ELF-1 (cell line): ENCODE data around the gene CFAP54.

Source experiments
- DNase-seq: peaks from one replicate; pipeline ENCODE4 v3.0.0-alpha.2; 2016; ENCODE audit warnings: low read depth, low spot score

CFAP54 gene

DNA sequence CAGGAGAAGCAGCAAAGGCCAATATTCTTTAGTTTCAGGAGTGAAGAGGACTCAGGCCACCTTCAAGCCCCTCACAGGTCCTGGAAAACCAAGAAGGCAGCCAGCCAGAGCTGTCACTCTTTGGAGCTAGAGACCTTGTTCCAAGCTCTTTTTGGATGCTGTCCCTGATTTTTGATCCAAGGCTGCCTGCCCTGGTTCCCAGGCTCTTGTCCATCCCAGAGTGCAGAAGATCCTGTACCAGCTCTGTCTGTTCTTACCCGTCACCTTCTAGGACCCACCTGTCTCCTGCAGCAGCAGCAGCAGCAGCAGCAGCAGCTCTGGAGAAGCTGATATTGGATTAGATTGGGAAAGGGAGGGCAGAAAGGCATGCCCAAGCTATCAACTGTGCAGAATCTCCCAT, 260.6 kb downstream of the CFAP54 start:
- DNase-seq: peak; percentile 39

DNA sequence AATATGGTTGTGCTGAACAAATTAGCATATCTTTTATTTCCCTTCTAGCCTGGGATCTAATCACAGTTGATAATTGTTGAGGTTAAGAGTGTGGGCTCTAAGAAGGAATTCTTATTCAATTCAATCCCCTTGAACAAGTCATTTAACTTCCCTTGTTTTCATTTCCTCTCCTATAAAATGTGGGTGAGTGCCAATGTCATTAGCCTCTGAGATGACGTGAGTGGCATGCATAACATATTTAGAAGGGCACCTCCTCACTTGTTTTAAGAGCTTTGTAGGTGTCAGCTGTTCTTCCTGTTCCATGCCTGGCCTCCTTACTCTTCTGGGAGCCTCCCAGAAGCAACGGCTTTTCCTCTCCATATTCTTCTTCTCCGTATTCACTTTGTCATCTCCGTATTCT, 262.2 kb downstream of the CFAP54 start:
- no peak for DNase-seq

DNA sequence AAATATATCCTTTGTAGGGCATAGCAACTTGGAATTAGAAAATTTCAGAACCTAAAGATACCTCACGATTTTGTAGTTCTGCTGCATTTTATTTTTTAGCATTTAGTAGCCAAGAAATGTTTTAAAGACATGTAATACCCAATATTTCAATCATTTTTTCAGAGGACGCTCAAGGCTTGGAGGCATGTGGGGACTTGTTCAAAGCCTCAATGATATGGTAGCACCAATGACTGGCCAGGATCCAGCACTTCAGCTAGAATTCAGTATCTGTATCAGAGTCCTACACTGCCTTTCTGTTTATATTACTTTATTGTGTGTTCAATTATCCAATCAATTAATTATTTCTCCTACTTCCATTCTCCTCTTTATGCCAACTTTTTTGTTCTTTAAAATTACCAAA, 262.8 kb downstream of the CFAP54 start:
- no peak for DNase-seq

DNA sequence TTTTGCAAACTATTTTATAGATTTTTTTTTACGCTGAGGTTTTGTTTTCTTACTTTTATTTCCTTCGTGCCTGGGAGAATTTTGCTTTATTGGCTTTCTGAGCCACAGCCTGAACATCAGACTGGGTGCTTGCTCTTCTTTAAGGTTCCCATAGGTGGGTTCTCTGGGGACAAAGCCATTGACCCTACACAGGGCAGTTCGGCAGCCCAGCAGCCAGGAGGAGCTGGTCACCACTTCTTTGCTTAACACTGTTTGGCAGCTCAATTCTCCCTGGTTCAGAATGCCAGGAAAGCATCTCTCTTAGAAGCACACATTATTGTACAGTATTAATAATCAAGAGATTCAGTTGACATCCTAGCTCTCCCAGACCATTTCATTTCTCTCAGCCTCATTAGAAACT, 276.9 kb downstream of the CFAP54 start:
- peak; percentile 5 for DNase-seq

DNA sequence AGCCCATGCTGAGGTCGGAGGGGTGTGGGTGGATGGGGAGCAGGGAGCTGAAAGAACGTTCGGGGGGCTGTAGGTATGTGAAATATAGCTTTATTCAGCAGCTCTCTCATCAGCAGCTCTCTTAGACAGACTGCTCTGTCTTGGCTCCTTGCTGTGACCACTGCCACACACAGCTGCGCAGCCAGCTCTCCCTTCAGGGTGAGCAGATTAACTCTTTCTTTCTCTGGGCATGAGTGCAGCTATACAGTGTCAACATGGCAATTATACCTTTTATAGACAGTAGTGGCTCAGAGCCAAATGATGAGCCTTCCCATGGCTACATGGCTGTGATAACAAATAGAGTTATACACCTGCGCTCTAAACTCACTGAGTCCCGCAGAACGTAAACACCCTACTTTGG, 280.0 kb downstream of the CFAP54 start:
- DNase-seq: no peak

DNA sequence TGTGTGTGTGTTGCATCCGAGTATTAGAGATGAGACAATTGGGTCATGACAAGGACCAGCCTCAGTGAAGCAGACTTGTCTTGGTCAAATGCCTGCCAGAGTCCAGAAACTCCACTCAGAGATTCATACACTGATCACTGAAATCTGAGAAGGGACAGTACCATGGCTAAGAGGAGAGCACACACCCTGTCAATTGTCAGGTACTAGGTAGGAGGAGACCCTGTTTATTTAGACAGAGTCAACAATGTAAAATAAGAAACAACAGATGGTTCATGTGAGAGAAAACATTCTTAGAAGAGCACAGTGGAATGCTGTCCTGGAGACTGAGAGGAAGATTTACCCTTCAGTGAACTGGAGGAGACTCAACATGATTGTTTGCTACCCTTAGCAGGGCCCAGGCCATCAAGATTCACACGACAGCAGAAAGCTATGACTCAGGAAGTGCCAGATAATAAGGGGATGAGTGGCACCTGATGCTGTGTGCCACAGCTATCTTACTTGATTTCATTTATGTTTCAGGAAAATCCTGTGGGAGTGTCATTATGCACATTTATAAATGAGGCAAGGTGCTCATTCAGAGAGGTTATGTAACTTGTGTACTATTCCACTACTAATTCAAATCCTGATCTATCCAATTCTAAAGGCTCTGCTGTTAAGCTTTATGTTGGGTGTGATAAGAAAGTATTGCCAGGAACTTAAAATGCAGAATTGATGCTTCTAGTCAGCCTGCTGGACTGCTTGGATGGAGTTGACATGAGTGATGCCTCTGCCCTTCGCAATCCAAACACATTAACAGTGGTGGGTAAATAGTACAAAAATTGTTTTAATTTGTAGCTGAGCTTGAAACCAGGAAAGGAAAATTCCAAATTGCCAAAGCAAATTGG, 281.1 kb downstream of the CFAP54 start:
- DNase-seq: no peak

DNA sequence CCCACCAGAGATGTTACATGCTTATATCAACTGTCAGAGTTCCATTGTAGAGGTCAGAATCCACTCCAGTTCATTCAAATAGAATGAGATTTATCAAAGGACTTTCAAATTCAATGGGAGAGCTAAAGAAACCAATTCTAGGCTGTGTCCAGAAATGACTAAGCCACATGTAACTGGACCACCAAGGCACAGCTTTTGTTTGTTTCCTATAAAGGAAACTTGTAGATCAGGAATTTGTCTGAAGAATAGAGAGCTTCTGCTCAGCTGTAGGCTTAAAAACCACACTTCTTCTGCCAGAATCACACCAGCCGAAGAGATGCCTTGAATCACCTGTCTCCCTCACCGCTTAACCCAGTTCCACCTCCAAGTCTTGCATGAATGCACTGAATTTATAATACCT, 283.7 kb downstream of the CFAP54 start:
- no peak for DNase-seq

DNA sequence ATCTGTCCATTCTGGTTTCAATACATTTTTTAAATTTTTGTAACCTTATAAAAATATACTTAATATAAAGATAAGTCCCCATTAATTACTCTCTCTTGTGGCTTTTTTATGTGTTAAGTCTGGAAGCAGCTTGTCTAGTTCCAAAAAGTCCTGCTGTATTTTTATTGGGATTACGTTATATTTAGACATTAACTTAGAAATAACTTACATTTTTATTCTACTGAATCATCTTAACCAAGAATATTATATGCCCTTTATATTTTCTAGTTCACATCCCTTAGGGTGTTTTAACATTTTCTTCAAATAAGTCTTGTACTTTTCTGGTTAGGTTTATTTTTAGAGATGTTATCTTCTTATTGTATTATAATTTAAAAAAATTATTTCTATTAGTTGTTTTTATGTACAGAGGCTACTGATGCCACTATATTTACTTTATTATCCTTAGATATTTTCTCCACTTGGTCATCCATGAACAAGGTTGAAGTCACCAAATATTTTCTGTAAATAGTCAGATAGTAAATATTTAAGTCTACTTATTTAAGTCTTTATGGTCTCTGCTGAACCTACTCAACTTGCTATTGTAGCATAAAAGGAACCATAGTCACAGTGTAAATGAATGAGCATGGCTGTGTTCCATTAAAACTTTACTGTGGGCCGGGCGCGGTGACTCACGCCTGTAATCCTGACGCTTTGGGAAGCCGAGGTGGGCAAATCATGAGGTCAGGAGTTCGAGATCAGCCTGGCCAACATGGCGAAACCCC, 285.3 kb downstream of the CFAP54 start:
- no peak for DNase-seq

DNA sequence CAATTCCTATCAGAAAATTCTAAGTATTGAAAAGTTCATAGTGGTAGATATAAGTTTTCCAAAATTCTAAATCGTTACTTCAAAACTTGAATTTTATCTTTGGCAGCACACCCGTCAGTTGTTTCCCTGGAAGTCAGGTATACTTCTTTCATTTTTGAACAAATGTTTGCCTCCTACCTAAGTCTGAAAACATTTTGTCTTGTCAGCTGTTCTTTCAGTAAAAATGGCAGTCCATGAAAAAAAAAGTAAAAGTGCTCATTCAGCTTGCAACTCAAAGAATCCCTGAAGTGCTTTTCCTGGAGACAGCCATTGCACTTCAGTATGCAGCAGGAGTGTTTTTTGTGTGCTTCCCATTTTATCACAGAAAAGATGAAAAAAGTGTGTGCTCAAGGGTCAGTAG, 287.5 kb downstream of the CFAP54 start:
- no peak for DNase-seq

DNA sequence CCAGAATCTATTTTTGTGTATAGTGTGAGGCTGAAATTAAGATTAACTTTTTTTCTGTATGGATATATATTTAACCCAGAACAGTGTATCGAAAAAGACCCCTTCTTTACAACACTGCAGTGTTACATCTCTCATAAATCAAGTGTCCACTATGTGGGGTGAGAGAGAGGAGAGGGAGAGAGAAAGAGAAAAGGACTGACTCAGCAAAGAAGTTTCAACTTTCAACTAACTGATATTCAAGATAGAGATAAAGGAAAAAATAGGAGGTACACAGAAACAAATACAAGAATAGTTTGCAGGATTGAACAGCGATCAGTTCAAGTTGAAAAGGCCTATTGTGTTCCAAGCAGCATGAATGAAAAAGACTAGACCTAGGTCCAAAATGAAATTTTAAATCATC, 291.0 kb downstream of the CFAP54 start:
- no peak for DNase-seq

DNA sequence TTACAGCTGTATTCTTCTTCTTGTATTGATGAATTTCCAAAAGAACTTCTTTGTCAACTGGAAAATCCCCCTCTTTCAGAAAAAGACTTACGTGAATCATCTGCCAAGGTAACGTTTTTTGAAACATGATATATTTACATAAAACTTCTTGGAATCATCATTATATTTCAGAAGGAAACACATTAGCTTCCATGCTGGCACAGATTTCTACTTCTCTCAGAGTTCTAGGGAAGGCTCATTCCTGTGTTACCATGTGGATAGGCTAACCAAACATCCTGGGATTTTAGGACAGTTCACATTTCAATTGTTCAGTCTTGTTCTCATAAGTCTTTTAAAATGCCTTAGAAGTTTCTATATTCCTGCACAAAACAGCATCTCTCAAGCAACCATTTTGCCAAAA, 297.4 kb downstream of the CFAP54 start:
- DNase-seq: no peak

DNA sequence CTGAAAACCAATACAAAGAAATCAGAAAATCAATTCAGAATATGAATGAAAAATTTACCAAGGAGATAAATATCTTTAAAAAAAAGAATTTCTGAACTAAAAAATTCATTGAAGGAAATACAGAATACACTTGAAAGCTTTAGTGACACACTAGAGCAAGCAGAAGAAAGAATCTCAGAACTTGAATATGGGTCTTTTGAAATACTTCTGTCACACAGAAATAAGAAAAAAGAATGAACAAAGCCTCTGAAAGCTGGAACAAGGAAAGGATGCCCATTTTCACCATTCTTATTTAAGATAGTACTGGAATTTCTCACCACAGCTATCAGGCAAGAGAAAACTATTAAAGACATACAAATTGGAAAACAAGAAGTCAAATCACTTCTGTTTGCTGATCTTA, 314.6 kb downstream of the CFAP54 start:
- no peak for DNase-seq

DNA sequence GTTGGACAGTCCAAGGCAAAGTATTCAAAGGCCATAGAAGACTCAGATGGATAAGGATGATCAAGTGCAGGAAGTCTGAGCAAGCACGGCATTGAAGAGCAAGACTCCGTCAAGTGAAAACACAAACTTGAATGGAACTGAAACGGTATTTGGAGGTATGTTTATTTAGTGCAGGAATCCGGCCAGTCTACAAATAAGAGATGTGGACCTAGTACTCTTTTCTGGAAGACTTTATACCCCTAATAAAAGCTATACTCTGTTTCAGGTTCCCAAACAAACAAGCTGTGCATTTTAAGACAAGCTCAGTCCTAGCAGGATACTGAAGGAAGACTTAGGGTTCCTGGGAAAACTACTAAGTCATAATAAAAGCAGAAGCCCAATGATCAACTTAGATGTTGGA, 316.9 kb downstream of the CFAP54 start:
- no peak for DNase-seq

DNA sequence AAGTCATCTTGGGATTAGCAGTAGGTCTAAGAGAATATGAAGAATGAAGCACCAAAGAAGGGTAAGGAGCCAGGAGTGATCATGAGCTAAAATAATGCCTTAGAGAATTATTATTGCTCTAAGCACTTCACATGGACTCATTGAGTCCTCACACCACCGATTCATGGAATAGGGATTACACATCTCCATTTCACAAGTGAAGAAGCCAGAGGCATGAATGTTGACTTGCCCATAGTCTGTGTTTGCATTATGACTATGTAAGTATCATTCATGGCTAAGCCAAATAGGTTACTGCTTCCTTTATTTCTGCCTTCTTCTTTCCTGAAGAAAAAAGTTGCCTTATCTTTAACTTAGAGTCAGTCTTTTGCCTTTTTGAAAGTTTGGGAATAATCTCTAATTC, 318.4 kb downstream of the CFAP54 start:
- no peak for DNase-seq

DNA sequence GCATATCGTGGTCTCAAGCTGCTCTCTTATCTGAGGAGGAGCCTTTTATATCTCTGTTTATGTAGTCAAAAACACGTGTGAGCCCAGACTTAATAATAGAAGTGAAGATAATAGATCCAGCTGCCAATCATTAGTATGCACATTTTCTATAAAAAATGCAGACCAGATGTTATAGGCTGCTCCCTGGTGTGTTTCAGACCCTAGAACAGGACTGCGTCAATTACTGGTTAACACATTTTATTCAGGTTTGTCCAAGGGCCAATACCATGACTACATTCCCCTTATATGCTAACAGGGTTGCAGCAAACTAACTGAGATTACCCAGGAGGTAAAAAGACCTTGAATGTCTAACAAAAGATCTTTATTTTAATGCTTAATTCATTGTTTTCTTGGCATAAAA, 319.2 kb downstream of the CFAP54 start:
- DNase-seq: no peak

DNA sequence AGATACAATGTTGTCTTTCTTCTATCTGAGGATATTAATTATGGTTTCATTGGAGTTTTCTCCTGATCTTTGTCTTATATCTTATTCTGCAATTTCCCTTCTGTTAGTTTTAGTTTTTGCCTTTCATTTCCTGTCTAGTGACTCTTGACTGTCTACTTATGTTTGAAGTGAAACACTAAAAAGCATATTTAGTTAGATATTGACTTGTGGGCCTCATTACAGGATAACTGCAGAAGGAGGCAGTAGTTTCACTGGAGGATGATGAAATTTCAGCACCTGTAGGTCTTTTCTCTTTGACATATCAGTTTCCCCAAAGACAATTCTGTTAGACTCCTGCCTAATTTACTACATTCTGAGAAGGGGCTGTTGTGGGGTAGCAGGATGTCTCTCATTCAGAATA, 320.1 kb downstream of the CFAP54 start:
- DNase-seq: no peak

DNA sequence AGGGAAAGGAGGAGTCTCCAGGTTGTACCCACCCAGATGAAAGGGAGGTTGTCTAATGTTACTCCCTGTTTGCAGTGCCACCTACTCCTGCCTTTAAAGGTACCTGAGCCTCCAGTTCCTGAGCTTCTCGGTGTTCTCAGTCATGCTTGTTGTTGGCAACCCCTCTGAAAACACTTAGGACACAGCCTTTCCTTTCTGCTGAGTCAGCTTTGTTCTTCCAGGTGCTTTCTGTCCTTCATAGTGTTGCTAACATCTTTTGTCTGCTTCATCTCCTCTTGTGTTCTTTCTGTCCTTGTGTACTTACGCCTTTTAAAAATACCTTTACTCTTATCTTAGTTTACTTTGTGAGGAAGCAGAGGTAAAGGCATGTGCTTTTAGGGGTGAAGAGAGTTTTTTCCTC, 320.7 kb downstream of the CFAP54 start:
- DNase-seq: no peak

DNA sequence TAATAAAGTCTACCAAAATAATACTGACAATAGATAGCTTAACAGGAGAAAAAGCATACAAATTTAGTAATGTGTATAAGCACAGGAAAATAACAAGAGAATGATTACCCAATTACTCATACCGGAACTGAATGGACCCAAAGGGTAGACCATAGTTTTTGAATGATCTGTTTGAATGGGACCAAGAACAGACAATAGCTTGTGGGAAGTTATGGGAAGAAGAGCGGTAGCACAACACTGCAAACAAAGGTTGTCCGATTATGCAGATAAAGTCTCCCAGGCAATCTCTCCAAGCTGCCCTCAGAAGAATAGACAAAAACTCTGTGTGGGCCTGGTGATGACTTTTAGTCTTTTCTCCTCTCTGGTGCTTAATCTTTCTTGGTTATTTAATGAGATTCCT, 321.1 kb downstream of the CFAP54 start:
- no peak for DNase-seq

DNA sequence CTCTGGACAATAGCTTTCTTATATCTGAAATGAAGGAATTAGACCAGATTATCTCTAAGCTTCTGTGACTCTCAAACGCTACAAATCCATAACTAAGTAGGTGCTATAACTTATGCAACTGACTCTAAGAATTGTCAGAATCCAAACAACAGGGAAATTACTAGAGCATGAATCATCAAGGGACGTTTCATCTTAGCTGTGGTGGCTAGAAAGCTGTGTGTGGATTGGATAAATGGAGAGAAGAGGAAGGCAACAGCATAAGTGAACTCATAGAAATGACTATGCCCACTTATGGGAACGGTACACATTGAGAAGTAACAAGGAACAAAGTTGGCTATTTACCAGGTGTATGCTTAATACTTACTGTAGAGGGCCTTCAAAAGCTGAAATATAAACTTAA, 321.7 kb downstream of the CFAP54 start:
- no peak for DNase-seq

DNA sequence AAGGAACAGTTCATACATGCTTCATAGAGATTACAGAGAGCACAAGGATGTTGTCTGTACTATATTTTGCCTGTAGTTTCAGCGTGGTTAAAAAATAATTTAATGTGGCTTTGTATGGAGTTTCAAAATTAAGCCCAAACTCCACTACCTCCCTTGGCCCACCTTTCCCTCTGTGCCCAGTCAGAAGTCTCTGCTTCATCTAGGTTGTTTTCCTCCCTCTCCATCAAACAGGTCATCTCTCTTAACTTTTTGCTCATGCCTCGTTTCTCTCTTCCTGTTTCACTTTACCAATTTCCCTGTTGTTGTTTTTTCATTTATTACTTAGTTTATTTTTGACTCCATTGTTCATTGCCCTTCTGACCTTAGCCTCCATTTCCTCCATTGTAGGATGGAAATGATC, 322.8 kb downstream of the CFAP54 start:
- DNase-seq: no peak

DNA sequence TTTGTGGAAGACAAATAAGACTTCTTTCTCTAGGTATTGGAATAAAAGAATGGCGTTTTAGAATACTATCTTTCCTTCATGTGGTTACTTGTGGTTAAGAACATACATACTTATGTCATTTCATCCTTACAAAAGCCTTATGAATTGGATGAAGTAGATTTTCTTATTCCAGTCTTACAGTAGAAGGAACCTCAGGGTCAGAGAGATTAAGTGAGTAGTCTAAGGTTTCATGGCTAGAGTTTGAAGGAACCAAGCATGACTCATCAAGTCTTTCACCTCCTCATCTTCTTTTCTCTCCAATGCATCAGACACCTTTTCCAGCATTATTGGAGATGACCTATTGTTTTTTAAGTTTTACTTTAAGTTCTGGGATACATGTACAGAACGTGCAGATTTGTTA, 324.8 kb downstream of the CFAP54 start:
- no peak for DNase-seq

DNA sequence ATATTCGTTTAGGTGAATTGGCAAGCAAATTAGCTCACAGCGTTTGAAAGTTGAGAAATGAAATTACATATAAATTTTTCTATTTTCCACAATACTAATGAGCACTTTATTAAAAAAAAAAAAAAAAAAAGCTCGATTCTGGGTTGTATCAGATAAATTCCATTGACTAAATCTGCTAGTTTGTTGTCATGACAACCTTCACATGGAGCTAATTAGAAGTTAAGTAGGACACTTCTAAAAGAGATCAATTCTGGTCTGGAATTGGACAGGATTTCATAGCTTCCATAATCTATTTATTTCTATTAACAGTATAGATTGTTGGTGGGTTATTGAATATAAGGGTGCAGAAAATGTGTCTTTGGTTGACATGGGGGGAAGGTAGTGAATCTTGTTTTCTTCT, 332.2 kb downstream of the CFAP54 start:
- no peak for DNase-seq

DNA sequence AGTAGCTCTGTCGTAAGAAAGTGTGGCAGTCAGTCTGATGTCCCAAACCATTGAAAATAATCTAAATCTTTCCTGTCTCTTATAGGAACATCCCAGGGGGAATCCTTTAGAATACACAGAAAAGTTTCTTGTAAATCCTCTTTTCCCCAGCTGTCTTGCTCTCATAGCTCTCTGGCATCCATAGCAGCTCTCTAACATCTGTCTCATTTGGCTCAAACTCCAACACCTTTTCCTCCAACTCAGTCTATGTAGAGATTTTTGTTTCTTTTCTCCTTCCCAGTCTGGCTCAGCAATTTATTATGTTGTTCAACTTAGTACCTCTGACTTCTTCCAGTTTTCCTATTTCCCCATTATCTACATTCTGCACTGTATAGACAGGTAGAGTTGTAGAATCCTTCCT, 333.3 kb downstream of the CFAP54 start:
- DNase-seq: no peak
